ENCODE data around the gene BCDIN3D. TPM values are rescaled to one million over a fixed set of nuclear protein-coding genes. Genes with fewer than 3 reads are reported as not detected.
A peak's percentile ranks its signal among the peaks of the same experiment; 100 is the strongest.

The BCDIN3D gene
- total RNA-seq, 1 donor from 2014 or later, result 3.8 TPM

DNA sequence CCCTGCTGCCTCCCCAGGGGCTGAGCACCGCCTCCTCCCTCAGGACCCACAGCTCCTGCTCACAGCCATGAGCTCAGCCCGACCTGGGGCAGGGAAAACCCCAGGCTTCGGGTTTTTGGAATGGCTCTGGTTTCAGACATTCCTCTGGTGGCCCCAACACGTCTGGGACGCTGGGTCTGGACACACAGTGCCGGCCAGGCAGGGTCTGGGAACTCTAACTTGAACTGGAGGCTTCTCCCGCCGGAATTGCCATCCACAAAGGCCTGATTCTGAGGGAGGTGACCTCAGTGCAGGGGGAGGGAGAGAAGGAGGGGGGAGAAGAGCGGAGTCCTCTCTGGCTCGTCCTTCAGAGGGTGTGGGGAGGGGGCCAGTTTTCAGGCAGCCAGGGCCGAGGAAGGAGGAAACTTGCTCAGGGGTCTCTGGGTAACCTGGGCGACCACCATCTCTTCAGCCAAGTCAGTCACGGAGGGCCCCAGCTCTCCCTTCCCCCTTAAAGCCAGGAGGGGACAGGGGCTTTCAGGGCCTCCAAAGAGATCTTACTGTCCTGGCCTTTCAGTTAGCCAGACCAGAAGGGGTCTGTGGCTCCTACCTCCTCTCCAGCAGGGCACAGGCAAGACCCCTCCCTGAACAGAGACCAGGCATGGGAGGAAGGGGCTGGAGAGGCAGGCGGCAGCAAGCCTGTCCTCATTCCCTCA lies 34.1 kb downstream of the BCDIN3D start:
- Histone ChIP-seq H3K4me2 (peak overlapping the region; percentile 76), H3K27ac (peak overlapping the region; percentile 98), H3F3A (ENCODE audit: low read depth) (peaks cover 43% of the 10 kb centered on the region), H3K4me1 (peaks cover 53% of the 10 kb centered on the region), H3K9me3 (ENCODE audit: low read depth) (no peaks in the 10 kb centered on the region), H3K36me3 (no peaks in the 10 kb centered on the region), H3K9ac (no peak overlapping the region), H2AFZ (replicated peaks) (no peak overlapping the region), H3K79me2 (ENCODE audit: low read depth) (peaks cover 27% of the 10 kb centered on the region), H3K27me3 (no peaks in the 10 kb centered on the region), H3K4me3 (peak overlapping the region; percentile 35), H4K20me1 (ENCODE audit: low read depth) (no peaks in the 10 kb centered on the region)
- Mint-ChIP-seq H3K36me3 (peaks cover 22% of the 10 kb centered on the region), H3K9me3 (no peaks in the 10 kb centered on the region), H3K4me3 (peak overlapping the region; percentile 74), H3K27me3 (ENCODE audit: insufficient read depth, low read depth) (peaks cover 5% of the 10 kb centered on the region), H3K27ac (peak overlapping the region; percentile 99), H3K4me1 (peaks cover 60% of the 10 kb centered on the region)
- TF ChIP-seq EZH2 (IDR thresholded peaks at IDR 0.05) (no peak), EZH2phosphoT487 (IDR thresholded peaks at IDR 0.05) (no peak)
- TF ChIP-seq, protein P1, sequence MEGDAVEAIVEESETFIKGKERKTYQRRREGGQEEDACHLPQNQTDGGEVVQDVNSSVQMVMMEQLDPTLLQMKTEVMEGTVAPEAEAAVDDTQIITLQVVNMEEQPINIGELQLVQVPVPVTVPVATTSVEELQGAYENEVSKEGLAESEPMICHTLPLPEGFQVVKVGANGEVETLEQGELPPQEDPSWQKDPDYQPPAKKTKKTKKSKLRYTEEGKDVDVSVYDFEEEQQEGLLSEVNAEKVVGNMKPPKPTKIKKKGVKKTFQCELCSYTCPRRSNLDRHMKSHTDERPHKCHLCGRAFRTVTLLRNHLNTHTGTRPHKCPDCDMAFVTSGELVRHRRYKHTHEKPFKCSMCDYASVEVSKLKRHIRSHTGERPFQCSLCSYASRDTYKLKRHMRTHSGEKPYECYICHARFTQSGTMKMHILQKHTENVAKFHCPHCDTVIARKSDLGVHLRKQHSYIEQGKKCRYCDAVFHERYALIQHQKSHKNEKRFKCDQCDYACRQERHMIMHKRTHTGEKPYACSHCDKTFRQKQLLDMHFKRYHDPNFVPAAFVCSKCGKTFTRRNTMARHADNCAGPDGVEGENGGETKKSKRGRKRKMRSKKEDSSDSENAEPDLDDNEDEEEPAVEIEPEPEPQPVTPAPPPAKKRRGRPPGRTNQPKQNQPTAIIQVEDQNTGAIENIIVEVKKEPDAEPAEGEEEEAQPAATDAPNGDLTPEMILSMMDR (IDR thresholded peaks at IDR 0.05), result no peak
- DNase-seq (ENCODE audit: low spot score), result peak; percentile 31

DNA sequence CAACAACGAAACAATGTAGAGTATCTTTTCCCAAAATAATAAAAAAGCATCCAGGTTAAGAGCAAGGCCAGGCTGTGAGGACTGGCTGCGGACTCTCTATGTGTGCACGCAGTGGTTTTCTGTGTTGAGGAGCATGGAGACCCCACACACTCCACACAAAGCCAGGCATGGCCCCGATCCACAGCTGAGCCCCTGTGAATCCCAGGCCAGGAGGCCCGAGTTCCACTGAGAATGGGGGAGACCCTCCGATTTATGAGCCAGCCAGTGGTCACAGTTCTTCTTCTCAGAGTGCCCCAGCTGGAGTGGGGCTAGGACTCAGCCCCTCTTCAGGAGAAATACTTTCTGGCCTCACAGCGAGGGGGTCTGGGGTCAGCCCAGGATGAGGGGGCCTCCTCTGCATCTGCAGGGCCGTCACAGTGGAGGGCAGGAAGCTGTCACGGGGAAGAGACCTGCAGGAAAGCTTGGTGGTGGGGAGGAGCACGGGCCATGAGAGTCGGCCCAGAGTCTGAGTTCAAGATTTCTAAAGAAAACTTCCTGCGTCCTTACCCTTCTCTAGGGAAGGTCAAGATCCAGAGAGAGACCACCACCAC lies 34.8 kb downstream of the BCDIN3D start:
- TF ChIP-seq EZH2 (IDR thresholded peaks at IDR 0.05) (no peak), EZH2phosphoT487 (IDR thresholded peaks at IDR 0.05) (no peak)
- TF ChIP-seq, protein P1 (IDR thresholded peaks at IDR 0.05), result no peak
- Histone ChIP-seq H3K9me3 (ENCODE audit: low read depth) (no peaks in the 10 kb centered on the region), H3K9ac (no peak overlapping the region), H3K4me3 (no peak overlapping the region), H3K36me3 (no peaks in the 10 kb centered on the region), H4K20me1 (ENCODE audit: low read depth) (no peaks in the 10 kb centered on the region), H3K27me3 (no peaks in the 10 kb centered on the region), H3K79me2 (ENCODE audit: low read depth) (peaks cover 27% of the 10 kb centered on the region), H3K4me2 (peak overlapping the region; percentile 76), H3K27ac (peak overlapping the region; percentile 98), H3F3A (ENCODE audit: low read depth) (peaks cover 43% of the 10 kb centered on the region), H3K4me1 (peaks cover 53% of the 10 kb centered on the region), H2AFZ (replicated peaks) (no peak overlapping the region)
- no peaks in the 10 kb centered on the region for H3K9me3 Mint-ChIP-seq
- peaks cover 21% of the 10 kb centered on the region for H3K36me3 Mint-ChIP-seq
- DNase-seq (ENCODE audit: low spot score), result no peak
- H3K27me3 Mint-ChIP-seq (ENCODE audit: insufficient read depth, low read depth), result peaks cover 7% of the 10 kb centered on the region
- peak overlapping the region; percentile 99 for H3K27ac Mint-ChIP-seq
- peak overlapping the region; percentile 50 for H3K4me3 Mint-ChIP-seq
- peaks cover 60% of the 10 kb centered on the region for H3K4me1 Mint-ChIP-seq

DNA sequence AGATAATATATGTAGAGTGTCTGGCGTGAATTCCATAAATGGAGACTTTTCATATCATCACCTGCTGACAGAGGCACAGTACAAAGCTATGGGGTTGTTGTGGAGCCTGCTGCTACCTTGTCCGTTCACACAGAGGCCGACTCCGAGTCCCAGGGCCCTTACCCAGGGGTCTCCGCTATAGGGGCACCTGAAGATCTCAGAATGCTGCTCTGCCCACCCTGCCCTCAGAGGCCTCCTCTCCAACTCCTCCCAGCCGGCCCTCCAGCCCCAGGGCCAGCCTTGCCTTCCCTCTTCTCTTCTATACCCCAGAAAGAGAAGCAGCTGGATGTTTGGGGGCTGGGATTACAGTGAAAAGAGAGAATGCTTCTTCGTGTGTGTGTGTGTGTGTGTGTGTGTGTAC lies 36.0 kb downstream of the BCDIN3D start:
- Mint-ChIP-seq H3K9me3 (no peaks in the 10 kb centered on the region), H3K4me3 (no peak overlapping the region), H3K36me3 (peaks cover 17% of the 10 kb centered on the region), H3K4me1 (peaks cover 56% of the 10 kb centered on the region), H3K27me3 (ENCODE audit: insufficient read depth, low read depth) (peaks cover 9% of the 10 kb centered on the region), H3K27ac (peak overlapping the region; percentile 50)
- Histone ChIP-seq H3K4me1 (peaks cover 51% of the 10 kb centered on the region), H3K4me2 (peak overlapping the region; percentile 29), H3F3A (ENCODE audit: low read depth) (peaks cover 43% of the 10 kb centered on the region), H3K9ac (no peak overlapping the region), H3K27ac (no peak overlapping the region), H3K79me2 (ENCODE audit: low read depth) (peaks cover 26% of the 10 kb centered on the region), H3K36me3 (no peaks in the 10 kb centered on the region), H4K20me1 (ENCODE audit: low read depth) (no peaks in the 10 kb centered on the region), H3K27me3 (no peaks in the 10 kb centered on the region), H2AFZ (replicated peaks) (no peak overlapping the region), H3K9me3 (ENCODE audit: low read depth) (no peaks in the 10 kb centered on the region), H3K4me3 (no peak overlapping the region)
- no peak for DNase-seq (ENCODE audit: low spot score)
- TF ChIP-seq EZH2 (IDR thresholded peaks at IDR 0.05), result no peak
- TF ChIP-seq, protein P1 (IDR thresholded peaks at IDR 0.05), result no peak
- no peak for TF ChIP-seq EZH2phosphoT487 (IDR thresholded peaks at IDR 0.05)
